CD4-positive, alpha-beta T cell treated with Interleukin-17A for 4 hours (primary cell): ENCODE results near the gene EFCAB6.

Experiments used
- DNase-seq: peaks from one replicate; pipeline ENCODE4 v3.0.0-alpha.2; 2020; ENCODE audit warnings: mixed read lengths

EFCAB6 gene

GRCh38 chr22:43802897-43803495 is 9.1 kb downstream of the EFCAB6 start:
- no peak for DNase-seq

DNA sequence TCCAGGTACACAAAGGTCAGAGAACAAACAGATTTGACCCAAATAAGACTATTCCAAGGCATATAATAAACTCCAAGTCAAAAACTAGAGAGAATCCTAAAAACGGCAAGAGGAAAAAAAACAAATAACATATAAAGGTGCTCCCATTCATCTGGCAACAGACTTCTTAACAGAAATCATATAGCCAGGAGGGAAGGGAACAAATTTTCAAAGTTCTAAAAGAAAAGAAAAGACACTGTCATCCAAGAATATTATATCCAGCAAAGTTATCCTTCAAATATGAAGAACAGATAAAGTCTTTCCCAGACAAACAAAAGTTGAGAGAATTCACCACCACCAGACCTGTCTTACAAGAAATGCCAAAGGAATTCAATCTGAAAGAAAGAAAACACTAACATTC is 11.1 kb downstream of the EFCAB6 start:
- DNase-seq, result no peak

- DNase-seq, result no peak
Observed at GRCh38 chr22:43798492-43798891, 13.6 kb downstream of the EFCAB6 start.

DNA sequence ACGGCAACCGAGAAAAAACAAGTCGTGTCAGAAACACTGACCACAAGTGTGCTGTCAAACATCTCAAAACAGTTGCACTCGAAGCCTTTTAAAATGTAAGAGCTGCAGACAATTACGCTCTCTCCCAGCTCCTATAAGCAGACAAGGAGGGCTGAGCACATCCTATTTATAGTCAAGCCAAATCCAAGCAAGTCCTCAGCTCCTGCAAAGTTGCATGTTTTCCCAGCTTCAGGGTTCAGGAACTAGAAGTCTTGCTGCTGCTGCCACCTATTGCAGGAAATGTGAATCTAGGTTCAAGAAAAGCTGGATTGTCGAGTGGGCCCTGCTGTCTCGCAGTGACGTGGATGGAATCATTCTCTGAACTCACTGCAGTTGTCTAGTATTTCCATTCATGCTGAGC is 15.5 kb downstream of the EFCAB6 start:
- no peak for DNase-seq

DNA sequence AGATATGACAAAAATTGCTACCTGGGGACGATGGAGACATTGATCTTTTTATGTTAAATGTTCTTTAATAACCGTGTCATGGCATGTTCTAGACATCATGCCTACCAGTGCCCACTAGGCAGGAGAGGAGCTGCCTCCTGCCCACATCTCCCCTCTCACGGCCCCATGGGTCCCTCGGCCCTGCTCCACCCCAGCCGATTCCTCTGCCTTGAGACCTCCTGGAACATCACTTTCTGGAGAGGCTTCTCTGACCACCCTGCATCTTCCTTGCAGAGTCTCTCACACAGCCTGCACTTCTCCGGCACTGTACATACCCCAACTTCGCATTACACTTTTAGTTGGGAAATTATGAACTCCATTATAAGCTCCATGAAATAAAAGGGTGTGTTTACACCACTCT is 16.8 kb downstream of the EFCAB6 start:
- no peak for DNase-seq

- DNase-seq, result no peak
Observed at GRCh38 chr22:43792905-43793304, 19.2 kb downstream of the EFCAB6 start.

DNA sequence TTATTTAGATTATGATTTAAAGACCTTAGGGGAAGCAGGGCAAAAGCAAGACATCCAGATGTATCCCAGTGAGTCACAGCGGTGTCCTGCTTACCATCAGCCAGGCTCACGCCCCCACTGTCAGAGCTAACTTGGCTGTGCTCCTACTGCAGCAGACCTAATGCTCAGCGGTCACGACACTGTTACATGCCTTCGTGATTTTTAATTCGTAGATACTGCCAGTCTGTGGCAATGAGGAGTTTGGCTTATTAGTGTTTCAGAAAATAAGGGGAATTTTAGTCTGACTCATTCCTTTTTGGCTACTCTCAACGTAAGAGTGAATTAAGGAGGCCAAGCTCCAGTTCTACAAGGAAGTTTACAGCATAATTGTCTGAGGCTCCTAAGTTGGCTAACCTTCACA is 22.7 kb downstream of the EFCAB6 start:
- DNase-seq, result no peak

- DNase-seq, result no peak
Observed at GRCh38 chr22:43783777-43784176, 28.3 kb downstream of the EFCAB6 start.

- DNase-seq, result no peak
Observed at GRCh38 chr22:43782448-43782847, 29.7 kb downstream of the EFCAB6 start.

DNA sequence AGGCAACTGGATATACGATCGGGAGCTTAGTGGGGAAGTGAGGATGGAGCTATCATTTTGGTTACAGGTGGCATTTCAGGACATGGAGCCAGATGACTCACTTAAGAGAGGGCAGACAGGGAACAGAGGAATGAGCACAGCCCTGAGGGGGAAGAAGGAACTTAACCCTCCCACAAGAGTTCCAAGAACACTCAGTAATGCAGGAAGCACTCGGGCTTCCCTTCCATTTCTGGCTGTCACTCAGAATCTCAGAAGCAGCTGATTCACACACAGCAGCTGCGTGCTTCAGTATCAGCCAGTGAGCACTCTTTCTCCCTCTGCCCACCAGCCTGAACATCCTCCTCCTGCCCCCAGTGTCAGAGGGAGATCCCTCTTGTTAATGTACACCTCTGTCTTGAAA is 34.8 kb downstream of the EFCAB6 start:
- DNase-seq, result no peak

DNA sequence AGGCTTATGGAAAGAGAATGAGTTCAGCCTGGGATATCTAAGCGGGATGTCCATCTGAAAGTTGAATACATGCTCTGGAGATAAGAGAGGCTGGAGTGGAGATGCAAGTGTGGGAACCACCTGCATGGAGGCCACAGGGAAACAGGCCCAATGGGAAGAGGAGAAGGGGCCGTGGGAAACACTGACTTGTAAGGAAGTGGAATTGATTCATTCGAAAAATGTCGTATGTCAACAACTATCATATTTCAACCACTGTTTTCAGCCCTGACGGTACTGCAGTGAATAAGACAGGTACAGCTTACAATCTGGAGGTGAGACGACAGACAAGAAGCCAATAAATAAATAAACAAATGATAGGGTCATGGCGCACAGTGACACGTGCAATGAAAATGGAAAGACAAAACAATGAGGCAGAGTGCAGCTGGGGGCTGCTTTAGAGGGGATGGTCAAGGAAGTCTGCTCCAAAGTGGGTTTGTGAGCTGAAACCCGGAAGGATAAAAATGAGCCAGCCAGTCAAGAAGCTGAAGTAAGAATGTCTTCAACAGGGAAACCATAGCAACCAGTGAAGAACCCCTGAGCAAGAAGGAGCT is 35.9 kb downstream of the EFCAB6 start:
- no peak for DNase-seq

DNA sequence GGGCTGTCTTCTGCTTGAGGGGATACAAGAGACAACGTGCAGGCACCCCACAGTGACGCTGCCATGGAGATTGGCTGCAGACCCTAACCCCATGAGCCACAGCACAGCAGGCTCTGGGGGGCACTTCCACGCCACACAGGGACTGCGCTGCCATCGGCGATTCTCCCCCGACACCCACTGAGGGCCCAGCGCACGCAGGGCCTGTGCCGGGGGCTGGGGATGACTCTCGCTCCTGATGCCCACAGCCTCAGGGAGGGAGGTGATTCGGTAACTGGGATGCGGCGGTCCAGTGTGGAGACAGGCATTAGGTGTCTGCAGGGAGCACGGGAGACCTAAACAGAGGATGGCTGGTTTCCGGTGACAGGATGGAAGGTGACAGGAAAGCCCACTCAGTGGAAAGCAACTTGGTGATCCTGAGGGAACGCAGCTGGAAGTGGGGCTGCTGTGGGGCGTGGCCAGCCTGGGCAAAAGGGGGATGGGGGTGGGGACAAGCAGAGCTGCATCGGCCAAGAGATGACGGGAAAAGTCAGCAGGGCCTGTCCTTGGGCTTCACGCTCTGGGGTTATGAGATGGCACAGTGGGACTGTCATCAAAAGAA is 37.7 kb downstream of the EFCAB6 start:
- DNase-seq, result no peak

GRCh38 chr22:43772831-43773230 is 39.3 kb downstream of the EFCAB6 start:
- no peak for DNase-seq

GRCh38 chr22:43755452-43755851 is 56.7 kb downstream of the EFCAB6 start:
- DNase-seq, result no peak

DNA sequence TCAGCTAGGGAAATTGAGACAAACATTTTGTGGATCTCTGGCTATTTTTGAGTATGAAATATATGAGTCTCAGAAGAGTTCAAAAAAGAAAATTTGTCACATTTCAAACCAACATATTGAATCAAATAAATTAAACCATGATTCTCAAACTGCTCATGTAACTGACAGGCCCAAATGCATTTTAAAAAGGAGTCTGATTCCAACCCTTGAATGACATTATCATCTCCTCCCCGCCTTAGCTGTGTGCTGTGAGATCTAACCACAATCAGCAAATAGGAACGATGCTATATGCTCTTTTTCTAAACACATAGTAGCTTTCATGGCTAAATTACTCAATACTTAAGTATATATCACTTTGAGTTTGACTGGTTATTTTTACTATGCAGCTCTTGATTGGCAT is 57.1 kb downstream of the EFCAB6 start:
- DNase-seq, result no peak

DNA sequence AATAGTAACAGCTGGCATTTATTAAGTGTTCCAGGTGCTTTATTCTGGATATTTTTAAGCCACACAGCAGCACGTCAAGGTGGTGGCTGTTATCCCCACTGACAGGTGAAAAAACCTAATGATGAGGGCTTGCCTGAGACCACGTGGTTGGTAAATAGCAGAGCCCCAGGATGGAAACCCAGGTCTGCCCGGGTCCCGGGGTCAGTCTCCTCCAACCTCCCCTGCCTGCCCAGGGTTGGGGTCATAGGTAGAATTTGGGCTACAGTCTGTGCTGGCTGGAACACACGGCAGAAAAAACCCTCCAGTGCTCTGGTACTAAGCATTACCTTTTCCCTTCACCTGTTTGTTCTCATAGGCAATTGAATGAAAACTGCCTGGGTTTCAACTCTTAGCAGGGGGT is 57.9 kb downstream of the EFCAB6 start:
- no peak for DNase-seq

DNA sequence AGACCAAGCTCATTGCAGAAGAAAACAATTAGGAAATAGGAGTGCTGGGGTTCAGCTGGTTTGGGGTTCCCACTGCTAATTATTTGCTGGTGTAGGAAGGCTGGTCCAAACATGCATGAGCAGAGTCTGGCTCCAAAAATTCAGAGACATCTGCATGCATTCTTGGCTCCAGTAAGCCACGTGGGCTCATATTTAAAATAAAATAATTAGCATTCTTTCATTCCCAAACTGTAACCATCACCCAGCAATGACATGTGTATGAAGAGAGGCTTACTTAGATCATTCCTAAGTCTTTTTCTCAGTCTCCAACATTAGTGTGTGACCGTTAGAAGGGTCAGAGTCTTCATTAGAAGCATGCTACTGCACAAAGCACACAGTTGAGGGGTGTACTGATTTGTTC is 58.4 kb downstream of the EFCAB6 start:
- no peak for DNase-seq

- DNase-seq, result no peak
Observed at GRCh38 chr22:43750751-43751150, 61.4 kb downstream of the EFCAB6 start.

GRCh38 chr22:43749473-43749872 is 62.6 kb downstream of the EFCAB6 start:
- no peak for DNase-seq

- no peak for DNase-seq
Observed at GRCh38 chr22:43747877-43748276, 64.2 kb downstream of the EFCAB6 start.

DNA sequence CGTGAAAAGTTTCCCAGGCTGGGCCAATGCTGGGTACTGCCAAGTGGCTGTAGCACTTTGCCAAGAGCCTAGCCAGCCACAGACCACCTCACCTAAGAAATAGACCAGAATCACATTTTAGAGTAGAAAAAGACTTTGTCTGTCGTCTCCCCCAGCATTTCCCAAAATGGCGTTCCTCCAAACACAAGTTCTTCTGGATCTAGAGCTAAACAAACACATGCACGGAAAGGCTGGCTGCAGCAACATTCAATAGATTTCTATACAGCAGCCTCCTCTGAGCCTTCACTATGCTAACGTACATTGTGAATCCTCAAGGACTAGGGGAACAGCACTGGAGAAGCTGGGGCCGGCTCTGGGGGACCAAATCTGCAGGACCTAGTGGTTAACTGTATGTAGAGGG is 65.0 kb downstream of the EFCAB6 start:
- no peak for DNase-seq

DNA sequence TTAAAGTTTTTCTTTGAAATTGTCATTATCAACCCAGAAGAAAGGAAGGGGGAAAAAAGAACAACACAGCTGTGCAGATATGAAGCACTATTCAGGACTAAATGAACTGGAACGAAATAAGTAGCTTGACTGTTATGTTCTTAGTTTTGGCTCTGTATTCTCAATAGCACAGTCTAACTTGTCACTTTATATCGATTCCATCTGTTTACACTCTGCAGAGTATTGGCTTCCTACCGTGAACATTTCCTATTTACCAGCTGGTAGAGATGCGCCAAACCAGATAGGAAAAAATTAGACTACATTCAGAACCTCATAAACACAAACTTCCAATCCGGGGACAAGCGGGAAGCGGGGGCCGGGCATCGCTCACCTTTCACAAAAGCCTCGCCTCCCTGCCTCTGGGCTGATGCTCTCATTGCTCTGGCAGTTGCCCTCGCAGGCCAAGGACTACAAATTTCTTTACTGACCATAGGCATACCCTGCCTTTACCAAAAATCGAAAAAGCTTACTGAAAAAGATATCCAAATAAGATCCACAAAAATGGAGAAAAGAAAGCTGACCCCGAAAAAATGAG is 66.2 kb downstream of the EFCAB6 start:
- DNase-seq, result no peak

GRCh38 chr22:43745411-43745770 is 66.7 kb downstream of the EFCAB6 start:
- DNase-seq, result no peak

GRCh38 chr22:43744700-43745410 is 67.2 kb downstream of the EFCAB6 start:
- DNase-seq, result no peak
